Activated CD4-positive, alpha-beta T cell treated with anti-CD3 and anti-CD28 coated beads, Interleukin-2, amount 10 ng/mL, durations not matched to agents 24 days and 14 days (primary cell): Measurements from ENCODE around the gene ZNF280C. TPM values are rescaled to one million over a fixed set of nuclear protein-coding genes. Genes with fewer than 3 reads are reported as not detected.

Experiments used
- DNase-seq: peaks from one replicate; pipeline ENCODE4 v3.0.0; 2022
- H3K27ac Mint-ChIP-seq: one replicate; pipeline ENCODE4 v1.8.0; 2022; ENCODE audit warnings: mild to moderate bottlenecking, mixed read lengths
- H3K27me3 Mint-ChIP-seq: one replicate; pipeline ENCODE4 v1.8.0; 2022; ENCODE audit warnings: mixed read lengths
- H3K36me3 Mint-ChIP-seq: one replicate; pipeline ENCODE4 v1.8.0; 2022; ENCODE audit warnings: low read depth, mild to moderate bottlenecking, mixed read lengths
- H3K4me1 Mint-ChIP-seq: one replicate; pipeline ENCODE4 v1.8.0; 2021; ENCODE audit warnings: mixed read lengths
- H3K4me3 Mint-ChIP-seq: one replicate; pipeline ENCODE4 v1.8.0; 2022; ENCODE audit warnings: mild to moderate bottlenecking, moderate library complexity, mixed read lengths
- H3K9me3 Mint-ChIP-seq: one replicate; pipeline ENCODE4 v1.8.0; 2021; ENCODE audit warnings: mixed read lengths
- intact Hi-C: fragments of 100-400 bp; cut with micrococcal nuclease; formaldehyde crosslinking; loops from one replicate; pipeline ENCODE4 v1.15.1; 2023
- total RNA-seq: library from RNA; stranded (reverse); gene quantifications from 2 replicates; pipeline ENCODE4 v1.2.3, GENCODE V29; 2022

The ZNF280C gene
- total RNA-seq, 1 donor from 2014 or later: 6.0 TPM

DNA sequence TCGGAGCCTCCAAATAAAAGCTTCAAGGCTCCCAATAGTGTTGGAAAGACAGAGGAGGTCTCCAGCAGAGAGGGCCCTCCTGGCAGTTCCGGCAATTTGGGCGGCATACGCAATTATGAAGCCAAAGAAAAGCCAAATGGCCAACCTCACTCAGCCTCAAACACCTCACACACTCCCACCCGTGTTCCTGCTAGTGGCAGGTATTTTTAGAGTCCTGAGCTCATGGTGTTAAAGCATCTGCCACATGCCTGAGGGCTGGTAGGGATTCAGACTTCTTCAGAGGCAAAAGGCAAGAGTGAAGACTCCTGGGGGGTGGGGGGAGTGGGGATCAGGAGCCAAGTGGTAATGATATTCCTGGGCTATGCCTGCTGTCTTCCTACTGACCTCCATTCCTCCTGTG is 89.5 kb downstream of the ZNF280C start:
- Mint-ChIP-seq H3K36me3 (peaks cover 19% of the 10 kb centered on the region), H3K4me3 (no peak overlapping the region), H3K4me1 (peaks cover 40% of the 10 kb centered on the region), H3K27me3 (no peaks in the 10 kb centered on the region), H3K9me3 (no peaks in the 10 kb centered on the region), H3K27ac (peak overlapping the region; percentile 11)
- no peak for DNase-seq
- intact Hi-C loops: loop anchor here (10.0 kb wide), 1 partner anchor 404 kb away; the partner anchor contains the start of gene SASH3

DNA sequence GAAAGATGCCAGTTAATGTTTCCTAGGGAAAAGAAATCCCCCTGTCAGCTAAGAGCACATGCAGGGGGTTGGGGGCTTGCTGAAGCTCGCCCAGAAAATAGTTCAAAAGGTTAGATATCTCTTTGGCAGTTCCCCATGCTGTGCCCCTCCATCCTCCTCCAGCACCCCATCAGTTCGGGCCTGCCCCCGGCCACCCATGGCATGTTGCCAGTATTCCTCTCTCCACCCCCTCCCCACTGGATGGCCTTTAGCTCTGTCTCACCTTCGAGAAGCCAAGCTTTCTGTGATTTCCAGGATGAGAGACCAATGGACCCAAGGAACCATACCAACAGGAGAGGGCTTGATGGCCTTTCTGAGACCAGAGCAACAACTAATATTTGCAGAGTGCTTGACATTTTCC is 91.8 kb downstream of the ZNF280C start:
- Mint-ChIP-seq H3K4me1 (peaks cover 46% of the 10 kb centered on the region), H3K9me3 (no peaks in the 10 kb centered on the region), H3K27ac (no peak overlapping the region), H3K36me3 (peaks cover 19% of the 10 kb centered on the region), H3K4me3 (peak overlapping the region; percentile 67), H3K27me3 (no peaks in the 10 kb centered on the region)
- DNase-seq: no peak
- intact Hi-C loops: loop anchor here (10.0 kb wide), 1 partner anchor 402 kb away; the partner anchor contains the start of gene SASH3

DNA sequence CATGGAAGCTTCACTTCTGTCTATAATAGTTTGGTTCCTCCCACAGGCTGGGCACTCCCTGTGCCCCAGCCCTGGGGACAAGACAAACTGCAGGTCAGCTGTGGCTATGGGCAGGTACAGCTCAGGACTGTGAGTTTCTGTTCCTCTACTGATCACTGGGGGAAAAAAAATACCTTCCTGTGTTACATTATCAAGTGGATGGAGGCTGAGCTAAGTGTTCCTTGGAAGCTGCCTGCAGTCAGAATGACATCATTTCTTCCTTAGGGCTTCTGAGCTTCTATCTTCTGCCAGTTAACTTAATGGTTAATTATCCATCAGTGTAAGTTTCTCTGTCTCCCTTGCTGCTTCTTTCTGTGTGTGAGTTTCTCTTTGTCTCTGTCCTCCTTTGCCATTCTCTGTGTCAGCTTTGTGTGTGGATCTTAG is 92.3 kb downstream of the ZNF280C start:
- peaks cover 46% of the 10 kb centered on the region for H3K4me1 Mint-ChIP-seq
- no peaks in the 10 kb centered on the region for H3K27me3 Mint-ChIP-seq
- peak overlapping the region; percentile 67 for H3K4me3 Mint-ChIP-seq
- DNase-seq: no peak
- peaks cover 19% of the 10 kb centered on the region for H3K36me3 Mint-ChIP-seq
- intact Hi-C loops: loop anchor here (10.0 kb wide), 1 partner anchor 402 kb away; the partner anchor contains the start of gene SASH3
- no peaks in the 10 kb centered on the region for H3K9me3 Mint-ChIP-seq
- peak overlapping the region; percentile 80 for H3K27ac Mint-ChIP-seq

DNA sequence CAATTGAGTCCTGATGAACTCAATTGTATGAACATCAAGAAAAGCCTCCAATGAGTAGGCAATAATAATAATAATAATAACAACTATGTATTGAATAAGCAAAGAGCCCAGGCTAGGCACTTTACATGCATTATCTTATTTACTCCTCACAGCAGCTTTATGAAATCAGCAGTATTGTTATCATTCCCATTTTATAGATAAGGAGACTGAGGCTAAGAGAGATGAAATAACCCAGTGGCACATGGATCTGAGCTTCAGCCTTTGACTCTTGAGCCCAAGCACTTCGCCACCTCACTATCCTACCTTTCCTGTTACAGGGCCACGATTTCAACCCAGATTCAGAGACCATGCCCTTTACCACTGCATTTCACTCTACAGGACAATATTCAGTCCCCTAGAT is 93.8 kb downstream of the ZNF280C start:
- Mint-ChIP-seq H3K36me3 (peaks cover 18% of the 10 kb centered on the region), H3K9me3 (no peaks in the 10 kb centered on the region), H3K27me3 (no peaks in the 10 kb centered on the region), H3K4me1 (peaks cover 52% of the 10 kb centered on the region), H3K4me3 (peak overlapping the region; percentile 45), H3K27ac (peak overlapping the region; percentile 8)
- intact Hi-C loops: loop anchor here (10.0 kb wide), 1 partner anchor 400 kb away; the partner anchor contains the start of gene SASH3
- DNase-seq: no peak

DNA sequence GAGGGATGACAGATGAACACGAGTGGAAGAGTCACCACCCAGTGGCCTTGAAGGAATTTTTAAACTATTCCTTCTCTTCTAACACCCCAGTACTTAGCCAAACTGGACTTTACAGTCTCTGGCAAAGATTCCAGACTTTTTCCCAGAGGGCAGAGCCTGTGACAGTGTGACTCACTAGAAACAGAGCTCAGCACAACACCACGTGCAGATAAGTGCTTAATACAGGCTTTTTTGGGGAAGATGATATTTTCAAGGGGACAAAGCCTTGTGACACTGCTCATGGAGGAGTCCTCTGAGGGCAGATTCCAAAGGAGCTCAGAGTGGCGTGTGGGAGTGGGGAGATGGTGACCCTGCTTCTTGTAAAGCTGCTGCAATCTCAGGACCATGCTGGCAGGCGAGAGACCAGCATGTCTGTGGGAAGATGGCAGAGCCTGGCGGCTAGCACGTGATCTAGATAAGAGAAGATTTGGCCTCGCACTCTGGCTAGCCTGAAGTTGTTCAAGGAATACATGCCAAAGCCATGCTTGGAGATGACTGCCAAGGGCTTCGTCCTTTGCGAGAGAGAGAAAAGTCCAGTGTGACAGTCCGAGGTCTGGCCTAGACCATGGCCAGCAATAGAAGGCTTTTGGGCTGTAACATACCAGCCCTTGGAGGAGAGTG is 94.5 kb downstream of the ZNF280C start:
- H3K36me3 Mint-ChIP-seq: peaks cover 12% of the 10 kb centered on the region
- H3K27me3 Mint-ChIP-seq: no peaks in the 10 kb centered on the region
- H3K4me1 Mint-ChIP-seq: peaks cover 46% of the 10 kb centered on the region
- intact Hi-C loops: loop anchor here (10.0 kb wide), 1 partner anchor 399 kb away; the partner anchor contains the start of gene SASH3
- H3K4me3 Mint-ChIP-seq: peak overlapping the region; percentile 94
- peak overlapping the region; percentile 86 for H3K27ac Mint-ChIP-seq
- H3K9me3 Mint-ChIP-seq: no peaks in the 10 kb centered on the region
- DNase-seq: no peak

DNA sequence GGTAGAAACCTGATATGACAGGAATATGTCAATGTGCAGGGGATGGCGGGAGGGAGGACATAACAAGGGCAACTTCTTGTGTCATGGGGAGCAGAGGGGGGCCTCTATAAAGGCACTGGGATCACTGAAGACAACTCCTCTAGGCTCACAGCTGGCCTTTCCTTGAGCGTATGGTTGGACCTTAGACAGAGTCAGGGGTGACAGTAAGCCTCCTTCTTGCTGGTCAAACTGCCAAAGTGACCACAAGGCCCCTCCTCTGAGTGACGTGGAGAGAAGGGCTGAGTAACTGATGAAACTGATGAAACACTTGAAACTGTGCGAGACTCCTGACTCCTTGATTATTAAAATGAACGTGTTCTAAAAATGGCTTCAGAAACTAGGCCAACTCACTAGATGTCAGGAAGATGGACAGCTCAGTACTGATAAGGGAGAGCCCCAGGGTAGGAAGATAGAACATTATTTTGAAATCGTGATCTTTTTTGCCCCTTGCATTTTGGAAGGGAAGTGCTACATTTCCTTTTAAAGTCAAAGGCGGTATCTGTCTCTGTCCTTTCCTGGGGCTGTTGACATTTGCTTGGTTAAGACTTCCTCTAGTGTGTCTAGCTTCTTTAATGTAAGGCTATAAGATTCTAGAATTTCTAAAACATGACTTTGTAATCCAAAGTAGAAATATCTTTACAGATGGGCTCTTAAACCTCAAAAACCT is 95.4 kb downstream of the ZNF280C start:
- Mint-ChIP-seq H3K27ac (peak overlapping the region; percentile 86), H3K4me3 (peak overlapping the region; percentile 94), H3K4me1 (peaks cover 46% of the 10 kb centered on the region), H3K27me3 (no peaks in the 10 kb centered on the region), H3K9me3 (no peaks in the 10 kb centered on the region), H3K36me3 (peaks cover 10% of the 10 kb centered on the region)
- DNase-seq: peak; percentile 77
- intact Hi-C loops: loop anchor here (1.0 to 10.0 kb wide), 3 partner anchors 8 to 399 kb away; partner anchors contain the start of genes AIFM1 and SASH3

DNA sequence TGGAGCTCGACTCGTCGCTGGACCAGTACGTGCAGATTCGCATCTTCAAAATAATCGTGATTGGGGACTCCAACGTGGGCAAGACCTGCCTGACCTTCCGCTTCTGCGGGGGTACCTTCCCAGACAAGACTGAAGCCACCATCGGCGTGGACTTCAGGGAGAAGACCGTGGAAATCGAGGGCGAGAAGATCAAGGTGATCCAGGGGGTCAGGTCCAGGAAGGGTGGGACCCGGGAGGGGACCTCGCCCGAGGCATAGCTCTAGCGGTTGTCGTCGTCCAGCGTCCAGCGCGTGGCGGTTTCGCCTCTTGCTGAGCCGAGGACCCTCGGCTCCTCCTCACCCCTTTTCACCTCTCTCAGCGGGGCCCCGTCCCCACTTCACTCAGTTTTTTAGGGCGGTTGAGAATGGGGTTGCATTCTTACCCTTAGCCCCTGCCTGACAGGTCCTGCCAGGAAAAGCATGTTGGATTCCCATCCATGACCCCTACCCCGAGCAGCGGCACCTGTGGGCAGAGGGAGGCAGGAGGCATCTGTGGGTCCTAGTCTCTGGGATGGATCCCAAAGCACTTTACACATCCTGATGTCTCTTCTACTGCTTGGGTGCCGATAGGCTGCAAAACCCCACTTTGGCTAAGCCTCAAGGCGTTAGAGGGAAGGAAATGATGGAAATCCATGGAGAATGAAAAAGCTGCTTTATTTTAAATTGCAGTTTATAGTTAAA is 96.4 kb downstream of the ZNF280C start:
- intact Hi-C loops: loop anchor here (2.0 to 10.0 kb wide), 2 partner anchors 89 to 397 kb away; partner anchors contain the start of gene SASH3
- H3K4me1 Mint-ChIP-seq: peaks cover 37% of the 10 kb centered on the region
- peak; percentile 57 for DNase-seq

DNA sequence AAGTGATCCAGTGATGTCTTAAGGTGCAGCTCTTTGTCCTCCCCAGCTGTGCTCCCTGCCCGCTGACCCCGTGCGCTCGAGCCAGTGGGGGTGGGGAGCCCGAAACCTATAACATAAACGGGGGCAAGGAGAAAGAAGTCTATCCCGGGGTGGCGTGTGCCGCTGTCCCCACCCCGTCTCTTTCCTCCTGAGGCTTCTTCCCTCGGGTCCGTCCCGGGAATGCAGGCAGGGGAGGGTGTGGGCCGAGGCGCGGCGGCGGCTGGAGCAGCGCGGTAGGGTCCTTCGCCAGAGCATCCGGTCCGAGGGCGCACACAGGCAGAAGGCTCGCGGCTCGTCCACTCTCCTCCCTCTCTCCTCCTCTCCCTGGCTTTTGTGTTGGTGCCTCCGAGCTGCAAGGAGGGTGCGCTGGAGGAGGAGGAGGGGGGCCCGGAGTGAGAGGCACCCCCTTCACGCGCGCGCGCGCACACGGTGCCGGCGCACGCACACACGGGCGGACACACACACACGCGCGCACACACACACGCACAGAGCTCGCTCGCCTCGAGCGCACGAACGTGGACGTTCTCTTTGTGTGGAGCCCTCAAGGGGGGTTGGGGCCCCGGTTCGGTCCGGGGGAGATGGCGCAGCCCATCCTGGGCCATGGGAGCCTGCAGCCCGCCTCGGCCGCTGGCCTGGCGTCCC is 97.1 kb downstream of the ZNF280C start, which contains the start of gene RAB33A:
Gene RAB33A (plus strand): TSS at position 517 of the 681 bp plus-strand sequence. CDS start 101 bp downstream, at position 618.
- intact Hi-C loops: loop anchor here (2.0 to 10.0 kb wide), 2 partner anchors 89 to 397 kb away; partner anchors contain the start of gene SASH3
- Mint-ChIP-seq H3K4me3 (peak within 1 kb of the TSS; percentile 94), H3K27ac (peak within 1 kb of the TSS; percentile 86), H3K9me3 (no peaks in the 10 kb centered on the region), H3K36me3 (peaks cover 3% of the 10 kb centered on the region), H3K4me1 (peaks cover 39% of the 10 kb centered on the region), H3K27me3 (no peaks in the 10 kb centered on the region)
- peak; percentile 83 for DNase-seq

More for the DNA sequence above, 96.4 kb downstream of the ZNF280C start:
- H3K27me3 Mint-ChIP-seq: no peaks in the 10 kb centered on the region
- peak overlapping the region; percentile 94 for H3K4me3 Mint-ChIP-seq
- H3K36me3 Mint-ChIP-seq: peaks cover 5% of the 10 kb centered on the region
- H3K9me3 Mint-ChIP-seq: no peaks in the 10 kb centered on the region
- H3K27ac Mint-ChIP-seq: peak overlapping the region; percentile 86

DNA sequence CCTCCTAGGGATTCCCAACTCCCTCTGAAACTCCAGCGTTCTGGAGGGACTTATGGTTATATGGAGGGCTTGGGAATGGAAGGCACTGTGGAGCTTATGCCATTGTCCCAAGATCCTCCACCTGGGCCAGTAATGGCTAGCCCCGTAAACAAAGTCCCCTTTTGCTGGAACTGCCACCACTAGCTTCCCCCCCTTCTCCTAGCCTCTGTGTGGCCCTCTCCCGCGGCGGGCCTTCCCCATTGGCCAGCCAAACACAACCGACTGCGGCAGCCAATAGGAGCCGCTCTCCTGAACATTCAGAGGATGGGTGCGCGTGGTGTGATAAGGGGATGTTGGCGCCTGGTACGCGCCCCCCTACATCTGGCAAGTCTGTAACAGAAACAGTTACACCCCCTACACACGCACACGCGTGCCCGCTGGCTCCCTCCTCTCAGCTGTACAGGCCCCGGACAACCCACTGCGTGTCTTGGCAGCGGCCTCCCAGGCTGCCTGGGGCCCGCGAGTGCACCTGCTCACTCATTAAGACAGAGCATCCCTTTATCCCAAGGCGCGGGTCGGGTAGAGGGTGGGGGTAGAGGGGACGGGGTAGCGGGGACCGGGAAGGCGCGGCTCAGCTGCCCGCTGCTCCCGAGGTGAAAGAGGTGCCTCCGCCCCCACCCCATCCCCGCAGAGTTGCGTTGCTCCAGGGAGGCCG is 97.8 kb downstream of the ZNF280C start:
- Mint-ChIP-seq H3K4me3 (peak overlapping the region; percentile 94), H3K36me3 (peaks cover 1% of the 10 kb centered on the region), H3K27ac (peak overlapping the region; percentile 86), H3K4me1 (peaks cover 32% of the 10 kb centered on the region), H3K9me3 (no peaks in the 10 kb centered on the region), H3K27me3 (no peaks in the 10 kb centered on the region)
- intact Hi-C loops: loop anchor here (10.0 kb wide), 1 partner anchor 396 kb away; the partner anchor contains the start of gene SASH3
- peak; percentile 90 for DNase-seq

DNA sequence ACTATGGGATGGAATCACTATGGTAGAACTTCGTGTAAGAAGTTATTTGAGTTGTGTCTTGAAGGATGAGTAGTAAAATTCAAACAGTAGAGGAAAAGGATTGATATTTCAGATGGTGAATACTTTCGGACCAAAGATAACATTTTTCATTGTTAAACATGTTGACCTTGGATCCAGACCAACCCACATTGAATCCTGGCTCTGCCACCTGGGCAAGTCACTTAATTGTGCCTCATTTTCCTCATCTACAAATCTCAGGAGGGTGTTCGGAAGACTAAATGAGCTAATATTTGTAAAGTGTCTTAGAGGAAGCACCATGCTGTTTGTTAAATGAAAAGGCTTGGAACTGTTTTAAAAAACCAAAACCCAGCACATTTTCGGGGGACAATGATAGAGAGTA is 101.7 kb downstream of the ZNF280C start:
- H3K4me1 Mint-ChIP-seq: peaks cover 24% of the 10 kb centered on the region
- intact Hi-C loops: loop anchor here (5.0 kb wide), 1 partner anchor 45 kb away; no protein-coding TSS in a partner anchor
- H3K27ac Mint-ChIP-seq: peak overlapping the region; percentile 98
- DNase-seq: no peak
- H3K4me3 Mint-ChIP-seq: peak overlapping the region; percentile 96
- no peaks in the 10 kb centered on the region for H3K27me3 Mint-ChIP-seq
- H3K9me3 Mint-ChIP-seq: no peaks in the 10 kb centered on the region
- peaks cover 3% of the 10 kb centered on the region for H3K36me3 Mint-ChIP-seq

DNA sequence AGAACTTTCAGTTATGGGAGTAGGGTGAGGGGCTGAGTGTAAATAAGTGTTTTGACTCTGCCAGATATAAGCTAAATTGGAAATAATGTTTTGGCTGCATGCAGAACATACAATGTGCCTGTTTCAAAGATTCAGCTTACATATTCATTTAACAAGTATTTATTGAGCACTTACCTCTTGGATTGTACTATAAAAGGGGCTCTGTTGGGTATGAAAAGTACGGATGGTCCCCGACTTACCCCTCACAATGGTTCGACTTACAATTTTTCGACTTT is 102.3 kb downstream of the ZNF280C start:
- Mint-ChIP-seq H3K4me1 (peaks cover 24% of the 10 kb centered on the region), H3K36me3 (peaks cover 2% of the 10 kb centered on the region), H3K27ac (peak overlapping the region; percentile 98), H3K27me3 (no peaks in the 10 kb centered on the region), H3K9me3 (no peaks in the 10 kb centered on the region), H3K4me3 (peak overlapping the region; percentile 96)
- intact Hi-C loops: loop anchor here (5.0 kb wide), 1 partner anchor 44 kb away; no protein-coding TSS in a partner anchor
- no peak for DNase-seq

DNA sequence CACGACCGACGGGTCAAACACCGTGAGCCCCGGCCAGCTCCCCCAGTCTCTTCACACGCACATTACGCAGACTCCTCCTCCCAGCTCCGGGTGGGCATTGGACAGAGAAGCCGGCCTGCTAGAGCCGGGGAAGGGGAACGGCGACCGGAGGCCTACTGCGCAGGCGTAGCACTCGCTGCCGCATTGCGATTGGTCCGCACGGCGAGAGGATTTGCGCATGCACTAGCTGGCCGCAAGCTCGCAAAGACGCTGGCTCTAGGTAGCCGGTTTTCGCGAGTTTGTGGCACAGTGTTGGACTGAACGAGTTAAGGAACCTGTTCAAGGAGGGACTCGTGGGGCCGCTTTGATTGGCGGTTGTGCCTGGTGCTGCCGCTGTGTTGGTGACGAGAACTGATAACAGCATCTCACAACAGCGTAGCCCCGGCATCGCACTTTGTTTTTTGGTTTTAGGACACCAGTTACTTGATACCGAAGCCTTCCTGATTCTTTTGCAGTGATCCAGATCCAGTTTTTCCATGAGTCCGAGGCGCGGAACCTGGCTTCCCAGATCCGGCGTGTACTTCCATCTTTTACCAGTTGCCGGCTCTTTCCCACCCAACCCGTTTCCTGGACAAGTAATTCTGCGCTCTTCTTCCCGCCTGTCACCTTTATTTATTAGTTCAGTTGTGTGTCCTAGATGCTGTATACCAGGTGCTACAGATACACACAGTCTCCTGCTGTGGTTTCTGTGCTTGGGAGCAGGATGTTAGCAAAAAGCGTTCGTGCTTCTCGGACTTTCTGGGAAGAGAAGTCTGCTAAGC is 102.8 kb downstream of the ZNF280C start, which contains the start of gene AIFM1:
Gene AIFM1 (minus strand): TSS at position 139 of the 800 bp plus-strand sequence. CDS start 185 bp downstream, outside the sequence.
- peak; percentile 96 for DNase-seq
- Mint-ChIP-seq H3K27me3 (no peaks in the 10 kb centered on the region), H3K27ac (peak within 1 kb of the TSS; percentile 98), H3K9me3 (no peaks in the 10 kb centered on the region), H3K4me3 (peak within 1 kb of the TSS; percentile 96), H3K4me1 (peaks cover 23% of the 10 kb centered on the region), H3K36me3 (peaks cover 2% of the 10 kb centered on the region)
- intact Hi-C loops: loop anchor here (1.0 to 5.0 kb wide), 3 partner anchors 7 to 103 kb away; partner anchors contain the start of gene ZNF280C
